ENCODE measurements around the gene HTR1D.
"Not testable (repeated sequence)": the region's sequence is repeated elsewhere in the genome, so short reads cannot be mapped to it uniquely, and the experiment has no call there.

Gene HTR1D

GRCh38 chr1:23207733-23208132, 9.6 kb downstream of the HTR1D start:
- not testable (repeated sequence) for H3K4me3 Mint-ChIP-seq, H3K9me3 Mint-ChIP-seq, H3K27ac Mint-ChIP-seq, ATAC-seq, H3K4me1 Mint-ChIP-seq, H3K36me3 Mint-ChIP-seq
- H3K27me3 Mint-ChIP-seq, result peaks cover 45% of the 10 kb centered on the region

GRCh38 chr1:23202263-23202749, 15.0 kb downstream of the HTR1D start:
- Mint-ChIP-seq H3K27me3 (peaks cover 32% of the 10 kb centered on the region), H3K4me3 (no peak overlapping the region), H3K36me3 (no peaks in the 10 kb centered on the region), H3K4me1 (peaks cover 7% of the 10 kb centered on the region), H3K9me3 (no peaks in the 10 kb centered on the region), H3K27ac (no peak overlapping the region)
- no peak for ATAC-seq

- H3K9me3 Mint-ChIP-seq, result no peaks in the 10 kb centered on the region
These were observed 16.4 kb downstream of the HTR1D start for GRCh38 chr1:23200883-23201282.

GRCh38 chr1:23198373-23198772, 18.9 kb downstream of the HTR1D start:
- Mint-ChIP-seq H3K4me1 (peaks cover 7% of the 10 kb centered on the region), H3K9me3 (no peaks in the 10 kb centered on the region), H3K27ac (no peak overlapping the region), H3K27me3 (peaks cover 12% of the 10 kb centered on the region), H3K36me3 (no peaks in the 10 kb centered on the region), H3K4me3 (no peak overlapping the region)
- ATAC-seq, result no peak

More at GRCh38 chr1:23200883-23201282, 16.4 kb downstream of the HTR1D start:
- H3K27me3 Mint-ChIP-seq, result peaks cover 21% of the 10 kb centered on the region
- no peaks in the 10 kb centered on the region for H3K36me3 Mint-ChIP-seq
- no peak overlapping the region for H3K27ac Mint-ChIP-seq
- ATAC-seq, result no peak
- peaks cover 7% of the 10 kb centered on the region for H3K4me1 Mint-ChIP-seq
- H3K4me3 Mint-ChIP-seq, result no peak overlapping the region

GRCh38 chr1:23196627-23197328, 20.5 kb downstream of the HTR1D start:
- no peak for ATAC-seq
- no peak overlapping the region for H3K27ac Mint-ChIP-seq
- peaks cover 3% of the 10 kb centered on the region for H3K4me1 Mint-ChIP-seq
- H3K9me3 Mint-ChIP-seq, result no peaks in the 10 kb centered on the region
- H3K4me3 Mint-ChIP-seq, result no peak overlapping the region
- H3K36me3 Mint-ChIP-seq, result no peaks in the 10 kb centered on the region
- H3K27me3 Mint-ChIP-seq, result peaks cover 28% of the 10 kb centered on the region

GRCh38 chr1:23194119-23194984, 22.9 kb downstream of the HTR1D start:
- Mint-ChIP-seq H3K4me1 (no peaks in the 10 kb centered on the region), H3K4me3 (no peak overlapping the region), H3K27ac (no peak overlapping the region), H3K9me3 (no peaks in the 10 kb centered on the region), H3K36me3 (no peaks in the 10 kb centered on the region), H3K27me3 (peaks cover 41% of the 10 kb centered on the region)
- ATAC-seq, result no peak

GRCh38 chr1:23193391-23194118, 23.7 kb downstream of the HTR1D start:
- peaks cover 41% of the 10 kb centered on the region for H3K27me3 Mint-ChIP-seq
- H3K27ac Mint-ChIP-seq, result no peak overlapping the region
- peak; percentile 31 for ATAC-seq
- H3K4me1 Mint-ChIP-seq, result no peaks in the 10 kb centered on the region
- H3K36me3 Mint-ChIP-seq, result no peaks in the 10 kb centered on the region
- H3K4me3 Mint-ChIP-seq, result no peak overlapping the region
- no peaks in the 10 kb centered on the region for H3K9me3 Mint-ChIP-seq

- ATAC-seq, result no peak
- H3K27ac Mint-ChIP-seq, result no peak overlapping the region
- no peaks in the 10 kb centered on the region for H3K4me1 Mint-ChIP-seq
- no peaks in the 10 kb centered on the region for H3K9me3 Mint-ChIP-seq
- H3K36me3 Mint-ChIP-seq, result no peaks in the 10 kb centered on the region
- H3K4me3 Mint-ChIP-seq, result no peak overlapping the region
- H3K27me3 Mint-ChIP-seq, result peaks cover 41% of the 10 kb centered on the region
These were observed 26.1 kb downstream of the HTR1D start for GRCh38 chr1:23191199-23191598.

GRCh38 chr1:23188936-23189452, 28.3 kb downstream of the HTR1D start:
- not testable (repeated sequence) for H3K36me3 Mint-ChIP-seq, H3K9me3 Mint-ChIP-seq, H3K4me3 Mint-ChIP-seq, H3K4me1 Mint-ChIP-seq, ATAC-seq, H3K27ac Mint-ChIP-seq
- peaks cover 33% of the 10 kb centered on the region for H3K27me3 Mint-ChIP-seq

GRCh38 chr1:23188434-23188884, 28.8 kb downstream of the HTR1D start:
- Mint-ChIP-seq H3K4me3 (no peak overlapping the region), H3K9me3 (no peaks in the 10 kb centered on the region), H3K27ac (no peak overlapping the region), H3K27me3 (peaks cover 30% of the 10 kb centered on the region), H3K36me3 (no peaks in the 10 kb centered on the region), H3K4me1 (peaks cover 6% of the 10 kb centered on the region)
- ATAC-seq, result no peak

GRCh38 chr1:23187637-23188036, 29.7 kb downstream of the HTR1D start:
- Mint-ChIP-seq H3K27me3 (peaks cover 22% of the 10 kb centered on the region), H3K4me1 (peaks cover 6% of the 10 kb centered on the region), H3K9me3 (no peaks in the 10 kb centered on the region), H3K27ac (no peak overlapping the region), H3K36me3 (no peaks in the 10 kb centered on the region), H3K4me3 (no peak overlapping the region)
- ATAC-seq, result no peak

GRCh38 chr1:23185381-23185780, 31.9 kb downstream of the HTR1D start:
- Mint-ChIP-seq H3K4me1 (peaks cover 6% of the 10 kb centered on the region), H3K27me3 (peaks cover 10% of the 10 kb centered on the region), H3K36me3 (no peaks in the 10 kb centered on the region), H3K4me3 (no peak overlapping the region), H3K9me3 (no peaks in the 10 kb centered on the region), H3K27ac (no peak overlapping the region)
- ATAC-seq, result no peak

- no peak for ATAC-seq
- Mint-ChIP-seq H3K27ac (no peak overlapping the region), H3K9me3 (no peaks in the 10 kb centered on the region), H3K36me3 (no peaks in the 10 kb centered on the region), H3K27me3 (no peaks in the 10 kb centered on the region), H3K4me1 (peaks cover 7% of the 10 kb centered on the region), H3K4me3 (peak overlapping the region; percentile 70)
These were observed 32.9 kb downstream of the HTR1D start for GRCh38 chr1:23184212-23184934.

GRCh38 chr1:23179862-23180261, 37.4 kb downstream of the HTR1D start:
- H3K4me3 Mint-ChIP-seq, result no peak overlapping the region
- peaks cover 28% of the 10 kb centered on the region for H3K4me1 Mint-ChIP-seq
- no peaks in the 10 kb centered on the region for H3K9me3 Mint-ChIP-seq
- no peaks in the 10 kb centered on the region for H3K36me3 Mint-ChIP-seq
- ATAC-seq, result no peak
- H3K27ac Mint-ChIP-seq, result no peak overlapping the region
- H3K27me3 Mint-ChIP-seq, result no peaks in the 10 kb centered on the region

Measured in stimulated activated memory B cell treated with anti-CD40 and anti-IgM and Interleukin-4, amounts not matched to agents 10 μg/mL and 1 μg/mL and 100 μg/mL, for 72 hours (primary cell).